Gastrocnemius medialis (tissue), 4 donors: ENCODE results near the gene SNAPC2. TPM values are rescaled to one million over a fixed set of nuclear protein-coding genes. Genes with fewer than 3 reads are reported as not detected.

Source experiments
- ATAC-seq, 2 donors: fragments of 150-250 bp; one replicate each; pipeline ENCODE4 v1.9.1; 2016
- DNase-seq, 2 donors: peaks; one replicate each; pipeline ENCODE4 v3.0.0-alpha.2; 2019
- H3K27ac ChIP-seq, 4 donors: fragments of 200-600 bp; sonication (generic); 1 replicate in 1 of 4; 2 replicates in 3 of 4; pipeline ENCODE4 v1.5.1; 2016 to 2018; ENCODE audit warnings: mild to moderate bottlenecking in 2 of 4, moderate library complexity in 1 of 4
- H3K27me3 ChIP-seq, 3 donors: fragments of 200-600 bp; sonication (generic) in 2 of 3; 1 replicate in 1 of 3; 2 replicates in 2 of 3; pipeline versions ENCODE4 v1.5.1 to v1.6.0; 2016 to 2019; ENCODE audit warnings: mild to moderate bottlenecking in 1 of 3, moderate library complexity in 1 of 3
- H3K36me3 ChIP-seq, 2 donors: fragments of 200-600 bp; sonication (generic) in 1 of 2; one replicate each; pipeline ENCODE4 v1.5.1; 2017 to 2018
- H3K4me1 ChIP-seq, 2 donors: fragments of 200-600 bp; sonication (generic) in 1 of 2; one replicate each; pipeline ENCODE4 v1.5.1; 2016 to 2017; ENCODE audit warnings: mild to moderate bottlenecking in 2 of 2
- H3K4me3 ChIP-seq, 4 donors: fragments of 200-600 bp; sonication (generic) in 3 of 4; 1 replicate in 1 of 4; 2 replicates in 3 of 4; pipeline ENCODE4 v1.5.1; 2016 to 2019; ENCODE audit warnings: mild to moderate bottlenecking in 2 of 4
- H3K9me3 ChIP-seq, 3 donors: fragments of 200-600 bp; sonication (generic) in 2 of 3; 1 replicate in 1 of 3; 2 replicates in 2 of 3; pipeline ENCODE4 v1.5.1; 2016 to 2019
- CTCF ChIP-seq, 5 experiments: fragments of 450-650 bp in 3 of 5; fragments of 200-600 bp in 2 of 5; sonication (generic) in 2 of 5; IDR thresholded peaks in 4 of 5; conservative IDR thresholded peaks in 1 of 5; 1 replicate in 4 of 5; 2 replicates in 1 of 5; pipeline ENCODE4 v1.5.1; 2016 to 2019; ENCODE audit warnings: antibody characterized with exemption in 5 of 5, mild to moderate bottlenecking in 3 of 5, moderate library complexity in 3 of 5
- POLR2A ChIP-seq, 2 donors: fragments of 450-650 bp; IDR thresholded peaks; one replicate each; pipeline ENCODE4 v1.6.1; 2017; ENCODE audit warnings: antibody characterized with exemption in 2 of 2, mild to moderate bottlenecking in 2 of 2, moderate library complexity in 2 of 2
- in situ Hi-C, 4 donors: fragments of 200-750 bp; cut with MboI; loops; one replicate each; pipeline versions ENCODE4 v1.15.0 to v1.8.0; 2017; ENCODE audit warnings: low sequenced_read_pairs in 4 of 4
- intact Hi-C: fragments of 100-400 bp; cut with DNase I; formaldehyde crosslinking; loops from one replicate; pipeline ENCODE4 v1.15.1; 2023; ENCODE audit warnings: low total_unique reads
- total RNA-seq, 4 donors: library from RNA; depleted of rRNA; stranded (reverse); fragments of >200 nt; gene quantifications; one replicate each; pipeline versions ENCODE4 v1.1.0 to v1.2.3, GENCODE V29; 2016

Gene SNAPC2
- total RNA-seq, 4 donors from 2014 or later = 4.6 to 10.9 (median 7.1) TPM

DNA sequence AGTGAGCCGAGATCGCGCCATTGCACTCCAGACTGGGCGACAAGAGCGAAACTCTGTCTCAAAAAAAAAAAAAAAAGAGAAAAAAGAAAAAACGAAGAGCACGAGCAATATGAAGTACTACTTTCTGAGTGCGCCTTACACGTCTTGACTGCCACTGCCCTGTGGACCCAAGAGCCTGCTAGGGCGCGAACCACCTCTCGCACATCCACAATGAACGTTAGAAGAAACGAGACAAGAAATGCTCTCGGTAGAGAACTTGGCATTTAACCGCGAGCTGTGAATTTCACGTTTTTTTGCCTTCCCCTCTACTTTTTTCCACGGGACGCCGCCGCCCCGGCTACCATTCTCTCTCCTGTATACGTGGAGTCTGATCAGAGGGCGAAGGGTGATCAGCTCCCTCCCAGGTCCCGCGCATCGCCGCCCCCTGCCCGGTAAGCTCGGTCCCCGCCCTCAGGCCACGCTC, 22.9 kb downstream of the SNAPC2 start:
- ATAC-seq (no peak), DNase-seq (no peak)
- Histone ChIP-seq H3K27me3 (no peaks in the 10 kb centered on the region), H3K4me1 (peaks cover 10 to 19% of the 10 kb centered on the region in 2 donors), H3K4me3 (peak overlapping the region; percentile 67 to 97 (median 82)), H3K27ac (peak overlapping the region; percentile 94 to 100 (median 98)), H3K36me3 (peaks cover 0 to 30% of the 10 kb centered on the region in 2 donors), H3K9me3 (no peaks in the 10 kb centered on the region)
- no peak for TF ChIP-seq CTCF (IDR thresholded peaks at IDR 0.05 in 4 of 5, conservative IDR thresholded peaks at IDR 0.05 in 1 of 5)
- TF ChIP-seq POLR2A (IDR thresholded peaks at IDR 0.05) = no peak
- in situ Hi-C loops = loop anchor here (5.0 to 10.0 kb wide), 2 partner anchors 59 to 312 kb away; no protein-coding TSS in a partner anchor
- intact Hi-C loops = loop anchor here (1.0 to 10.0 kb wide), 3 partner anchors 23 to 892 kb away; partner anchors contain the start of genes MAP2K7, MBD3L1, SNAPC2 and ZNF558

DNA sequence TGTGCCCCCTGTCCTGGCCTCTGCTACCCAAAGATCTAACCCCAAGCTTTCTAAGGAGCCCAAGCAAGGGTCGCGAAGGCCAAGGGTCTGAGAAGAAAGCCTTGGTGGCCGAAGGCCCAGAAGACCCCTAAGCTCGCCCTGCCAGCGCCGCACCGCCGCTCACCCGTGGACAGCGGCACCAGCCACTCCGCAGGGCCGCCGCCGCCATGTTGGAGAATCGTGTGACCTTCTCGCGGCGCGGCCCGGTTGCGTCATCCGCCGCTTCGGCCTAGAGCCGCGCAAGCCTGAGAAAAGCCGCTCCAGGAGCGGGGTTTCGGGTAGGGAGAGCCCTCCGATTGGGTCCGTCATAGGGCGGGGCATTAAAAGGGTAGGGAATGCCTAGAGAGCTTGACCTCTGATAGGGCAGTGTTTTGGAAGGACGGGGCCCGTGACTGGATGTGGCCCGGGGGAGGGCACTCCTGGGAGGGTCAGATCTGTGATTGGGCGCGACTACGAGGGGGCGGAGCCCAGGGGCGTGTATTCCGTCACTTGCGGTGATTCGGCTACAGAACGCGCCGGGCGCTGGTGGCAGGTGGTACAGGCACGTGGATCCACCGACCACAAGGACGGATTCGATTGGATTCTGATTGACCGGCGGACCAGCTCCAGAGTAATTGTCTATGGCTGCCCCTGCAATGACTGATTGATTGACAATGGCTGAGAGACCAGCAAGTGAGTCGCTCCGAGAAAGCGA, 23.5 kb downstream of the SNAPC2 start, which contains the start of gene TIMM44:
Gene TIMM44 (minus strand): TSS at position 223 of the 733 bp plus-strand sequence. CDS start 15 bp downstream, at position 208.
- H3K27ac ChIP-seq = peak within 1 kb of the TSS; percentile 94 to 100 (median 98)

GRCh38 chr19:7944177-7944761, 24.1 kb downstream of the SNAPC2 start:
- H3K4me1 ChIP-seq = peaks cover 10 to 19% of the 10 kb centered on the region in 2 donors
- intact Hi-C loops (loop anchor here (1.0 to 10.0 kb wide), 3 partner anchors 58 to 891 kb away; partner anchors contain the start of genes MBD3L1 and ZNF558), in situ Hi-C loops (loop anchor here (5.0 to 10.0 kb wide), 2 partner anchors 58 to 311 kb away; no protein-coding TSS in a partner anchor)
- H3K4me3 ChIP-seq = peak overlapping the region; percentile 67 to 97 (median 82)
- DNase-seq (peak; percentile 65 to 84), ATAC-seq (peak; percentile 69 to 78)
- TF ChIP-seq CTCF (IDR thresholded peaks at IDR 0.05 in 4 of 5, conservative IDR thresholded peaks at IDR 0.05 in 1 of 5) = peak; percentile 88 to 96 (median 88)
- no peak for TF ChIP-seq POLR2A (IDR thresholded peaks at IDR 0.05)
- peak overlapping the region; percentile 94 to 100 (median 98) for H3K27ac ChIP-seq
- peaks cover 0 to 17% of the 10 kb centered on the region in 2 donors for H3K36me3 ChIP-seq
- no peaks in the 10 kb centered on the region for H3K27me3 ChIP-seq
- no peaks in the 10 kb centered on the region for H3K9me3 ChIP-seq

More for the DNA sequence above, 23.5 kb downstream of the SNAPC2 start, which contains the start of gene TIMM44:
- H3K4me1 ChIP-seq = peaks cover 10 to 19% of the 10 kb centered on the region in 2 donors
- intact Hi-C loops (loop anchor here (1.0 to 10.0 kb wide), 5 partner anchors 23 to 891 kb away; partner anchors contain the start of genes MAP2K7, MBD3L1, SNAPC2 and ZNF558), in situ Hi-C loops (loop anchor here (5.0 to 10.0 kb wide), 2 partner anchors 59 to 311 kb away; no protein-coding TSS in a partner anchor)
- H3K27me3 ChIP-seq = no peaks in the 10 kb centered on the region
- H3K9me3 ChIP-seq = no peaks in the 10 kb centered on the region
- ATAC-seq = peak; percentile 97 to 98
- H3K4me3 ChIP-seq = peak within 1 kb of the TSS; percentile 67 to 97 (median 82)
- peaks cover 0 to 24% of the 10 kb centered on the region in 2 donors for H3K36me3 ChIP-seq
- DNase-seq = peak; percentile 100
- no peak for TF ChIP-seq CTCF (IDR thresholded peaks at IDR 0.05 in 4 of 5, conservative IDR thresholded peaks at IDR 0.05 in 1 of 5)
- peak; percentile 92 to 97 for TF ChIP-seq POLR2A (IDR thresholded peaks at IDR 0.05)

GRCh38 chr19:7947939-7948338, 27.8 kb downstream of the SNAPC2 start:
- H3K4me1 ChIP-seq = peaks cover 14 to 17% of the 10 kb centered on the region in 2 donors
- intact Hi-C loops (loop anchor here (10.0 kb wide), 1 partner anchor 887 kb away; the partner anchor contains the start of genes MBD3L1 and ZNF558), in situ Hi-C loops (loop anchor here (5.0 to 10.0 kb wide), 3 partner anchors 54 to 307 kb away; no protein-coding TSS in a partner anchor)
- H3K9me3 ChIP-seq = no peaks in the 10 kb centered on the region
- no peak overlapping the region for H3K4me3 ChIP-seq
- no peaks in the 10 kb centered on the region for H3K36me3 ChIP-seq
- DNase-seq = no peak
- ATAC-seq = no peak
- H3K27me3 ChIP-seq = no peaks in the 10 kb centered on the region
- TF ChIP-seq CTCF (IDR thresholded peaks at IDR 0.05 in 4 of 5, conservative IDR thresholded peaks at IDR 0.05 in 1 of 5) (no peak), POLR2A (IDR thresholded peaks at IDR 0.05) (no peak)
- H3K27ac ChIP-seq = no peak overlapping the region
